ENCODE data around the gene CLMN.

DNA sequence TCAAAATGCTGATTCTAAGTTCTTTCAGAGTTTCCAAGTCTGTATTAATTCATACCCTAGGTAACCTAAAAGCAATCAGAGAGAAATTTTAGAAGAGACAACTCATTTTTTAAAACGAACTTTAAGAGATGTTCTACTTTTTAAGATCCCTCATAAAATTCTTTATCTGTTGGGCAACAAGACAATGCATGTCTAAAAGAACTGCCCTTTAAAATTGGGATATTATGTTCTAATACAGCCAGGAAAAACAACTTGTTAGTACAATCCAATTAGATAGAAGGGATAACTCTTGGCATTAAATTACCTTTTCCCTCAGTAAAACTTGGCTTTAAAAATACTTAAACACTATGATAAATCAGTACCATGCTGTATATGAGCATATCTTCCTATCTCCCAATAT, 178.0 kb downstream of the CLMN start:
- TF ChIP-seq, protein P1, sequence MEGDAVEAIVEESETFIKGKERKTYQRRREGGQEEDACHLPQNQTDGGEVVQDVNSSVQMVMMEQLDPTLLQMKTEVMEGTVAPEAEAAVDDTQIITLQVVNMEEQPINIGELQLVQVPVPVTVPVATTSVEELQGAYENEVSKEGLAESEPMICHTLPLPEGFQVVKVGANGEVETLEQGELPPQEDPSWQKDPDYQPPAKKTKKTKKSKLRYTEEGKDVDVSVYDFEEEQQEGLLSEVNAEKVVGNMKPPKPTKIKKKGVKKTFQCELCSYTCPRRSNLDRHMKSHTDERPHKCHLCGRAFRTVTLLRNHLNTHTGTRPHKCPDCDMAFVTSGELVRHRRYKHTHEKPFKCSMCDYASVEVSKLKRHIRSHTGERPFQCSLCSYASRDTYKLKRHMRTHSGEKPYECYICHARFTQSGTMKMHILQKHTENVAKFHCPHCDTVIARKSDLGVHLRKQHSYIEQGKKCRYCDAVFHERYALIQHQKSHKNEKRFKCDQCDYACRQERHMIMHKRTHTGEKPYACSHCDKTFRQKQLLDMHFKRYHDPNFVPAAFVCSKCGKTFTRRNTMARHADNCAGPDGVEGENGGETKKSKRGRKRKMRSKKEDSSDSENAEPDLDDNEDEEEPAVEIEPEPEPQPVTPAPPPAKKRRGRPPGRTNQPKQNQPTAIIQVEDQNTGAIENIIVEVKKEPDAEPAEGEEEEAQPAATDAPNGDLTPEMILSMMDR (conservative IDR thresholded peaks at IDR 0.05; ENCODE audit: low read depth, low read length) = no peak
- no peak for TF ChIP-seq EZH2 (IDR thresholded peaks at IDR 0.05; ENCODE audit: borderline replicate concordance, low read depth, low read length, poor library complexity, severe bottlenecking)
